Smooth muscle cell of trachea (primary cell): ENCODE results near the gene SULT1A1. TPM values are rescaled to one million over a fixed set of nuclear protein-coding genes. Genes with fewer than 3 reads are reported as not detected.

Experiments
- total RNA-seq: library from RNA; depleted of rRNA; stranded (reverse); fragments of >200 nt; gene quantifications from 2 replicates; pipeline ENCODE4 v1.2.1, GENCODE V29; 2014

The SULT1A1 gene
- total RNA-seq, result 0.58 and 3.8 TPM in 2 replicates

DNA sequence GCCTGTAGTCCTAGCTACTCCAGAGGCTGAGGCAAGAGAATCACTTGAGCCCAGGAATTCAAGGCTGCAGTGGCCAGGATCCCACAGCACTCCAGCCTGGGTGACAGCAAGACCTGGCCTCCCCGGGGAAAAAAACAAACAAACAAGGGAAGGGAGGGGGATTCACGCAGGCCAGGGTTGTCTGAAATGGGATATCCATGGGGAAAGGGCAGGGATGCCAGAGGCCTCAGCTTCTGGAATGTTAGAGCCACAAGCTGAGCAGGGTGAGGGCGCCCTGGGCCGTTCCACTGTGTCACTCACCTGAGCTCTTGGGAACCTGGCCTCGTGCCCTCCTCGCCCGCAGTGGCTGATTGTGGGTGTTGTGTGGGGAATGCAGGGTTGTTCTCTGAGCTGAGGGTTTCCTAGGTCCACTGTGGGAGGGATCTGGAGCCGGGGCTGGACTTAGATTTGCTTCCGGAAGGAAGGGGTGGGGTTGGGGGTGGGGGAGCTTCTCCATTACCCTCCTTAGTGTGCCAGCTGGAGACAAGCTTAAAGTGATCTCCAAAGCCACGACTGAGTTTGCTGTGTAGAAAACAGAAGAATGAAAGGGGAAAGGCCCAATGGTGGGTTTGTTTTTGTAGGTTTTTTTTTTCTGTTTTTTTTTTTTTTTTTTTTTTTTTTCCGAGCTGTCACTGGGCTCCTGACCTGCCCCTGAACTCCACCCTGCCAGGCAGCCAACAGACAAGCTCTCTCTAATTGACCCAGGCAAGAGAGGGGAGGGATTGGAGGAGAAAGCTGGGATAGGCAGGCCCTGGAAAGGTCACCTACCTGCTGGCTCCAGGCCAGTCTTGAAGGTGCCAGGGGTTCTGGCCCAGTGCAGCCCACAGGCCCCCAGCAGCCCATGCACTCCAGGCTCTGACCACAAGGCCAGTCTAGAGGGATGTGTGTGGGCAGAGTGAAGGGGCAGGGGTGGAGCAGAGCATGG, at the start of gene SULT1A1:
Gene SULT1A1 (minus strand): TSS at position 414 of the 964 bp plus-strand sequence. CDS start 1,189 bp downstream, outside the sequence.

DNA sequence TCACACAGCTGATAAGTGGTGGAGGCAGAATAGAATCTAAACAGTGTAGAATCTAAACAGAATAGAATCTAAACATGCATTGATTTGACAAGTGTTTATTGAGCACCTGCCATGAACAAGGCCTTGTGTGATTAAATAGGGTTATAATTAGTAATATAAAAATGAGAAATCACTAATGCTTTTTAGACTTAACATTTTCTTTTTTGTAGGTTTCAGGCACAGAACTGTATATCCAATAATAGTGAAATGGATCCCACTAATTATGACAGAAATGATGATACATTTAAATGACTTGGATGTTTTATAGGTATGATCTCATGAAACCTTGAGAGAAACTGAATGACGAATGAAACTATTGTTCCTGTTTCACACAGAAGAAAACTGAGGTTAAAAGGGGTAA, 27.9 kb upstream of the SULT1A1 start, which contains the start of gene NPIPB8:
Gene NPIPB8 (plus strand): TSS at position 301 of the 400 bp plus-strand sequence. CDS start 296 bp downstream, outside the sequence.

DNA sequence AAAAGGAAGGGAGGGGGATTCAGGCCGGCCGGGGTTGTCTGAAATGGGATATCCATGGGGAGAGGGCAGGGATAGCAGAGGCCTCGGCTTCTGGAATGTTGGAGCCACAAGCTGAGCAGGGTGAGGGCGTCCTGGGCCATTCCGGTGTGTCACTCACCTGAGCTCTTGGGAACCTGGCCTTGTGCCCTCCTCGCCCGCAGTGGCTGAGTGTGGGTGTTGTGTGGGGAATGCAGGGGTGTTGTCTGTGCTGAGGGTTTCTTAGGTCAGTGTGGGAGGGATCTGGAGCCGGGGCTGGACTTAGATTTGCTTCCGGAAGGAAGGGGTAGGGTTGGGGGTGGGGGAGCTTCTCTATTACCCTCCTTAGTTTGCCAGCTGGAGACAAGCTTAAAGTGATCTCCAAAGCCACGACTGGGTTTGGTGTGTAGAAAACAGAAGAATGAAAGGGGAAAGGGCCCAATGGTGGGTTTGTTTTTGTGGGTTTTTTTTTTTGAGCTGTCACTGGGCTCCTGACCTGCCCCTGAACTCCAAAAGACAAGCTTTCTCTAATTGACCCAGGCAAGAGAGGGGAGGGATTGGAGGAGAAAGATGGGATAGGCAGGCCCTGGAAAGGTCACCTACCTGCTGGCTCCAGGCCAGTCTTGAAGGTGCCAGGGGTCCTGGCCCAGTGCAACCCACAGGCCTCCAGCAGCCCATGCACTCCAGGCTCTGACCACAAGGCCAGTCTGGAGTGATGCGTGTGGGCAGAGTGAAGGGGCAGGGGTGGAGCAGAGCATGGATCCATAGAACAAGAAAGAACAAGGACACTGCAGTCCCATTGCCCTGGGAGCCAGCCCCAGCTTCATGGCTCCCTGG, 12.8 kb downstream of the SULT1A1 start, which contains the start of gene SULT1A2:
Gene SULT1A2 (minus strand): TSS at position 211 of the 852 bp plus-strand sequence. CDS start 1,120 bp downstream, outside the sequence.

Other genes with a start within 250 kb of the SULT1A1 start
- gene NPIPB6, start 246.5 kb downstream of the SULT1A1 start, total RNA-seq, result 1.3 and 6.1 TPM in 2 replicates
- 133 and 198 TPM in 2 replicates for gene EIF3CL, start 206.2 kb downstream of the SULT1A1 start, total RNA-seq
- not detected in 2 replicates for gene NPIPB7, start 137.7 kb downstream of the SULT1A1 start, total RNA-seq
- 17.7 and 28.6 TPM in 2 replicates for gene CLN3, start 118.0 kb downstream of the SULT1A1 start, total RNA-seq
- not detected in 2 replicates for gene APOBR, start 115.4 kb downstream of the SULT1A1 start, total RNA-seq
- gene IL27, start 103.2 kb downstream of the SULT1A1 start, total RNA-seq, result not detected in 2 replicates
- gene NUPR1, start 71.1 kb downstream of the SULT1A1 start, total RNA-seq, result 14.7 and 20.8 TPM in 2 replicates
- gene SGF29, start 56.1 kb downstream of the SULT1A1 start, total RNA-seq, result 6.0 and 11.2 TPM in 2 replicates
- 0.15 TPM in 1 of 2 replicates, not detected in the other for gene SULT1A2, start 13.0 kb downstream of the SULT1A1 start, total RNA-seq
- gene NPIPB8, start 28.0 kb upstream of the SULT1A1 start, total RNA-seq, result 0.15 TPM in 1 of 2 replicates, not detected in the other
- gene EIF3C, start 101.4 kb upstream of the SULT1A1 start, total RNA-seq, result 116 and 191 TPM in 2 replicates
- 2.0 and 3.2 TPM in 2 replicates for gene NPIPB9, start 141.7 kb upstream of the SULT1A1 start, total RNA-seq
- gene ATXN2L, start 213.0 kb upstream of the SULT1A1 start, total RNA-seq, result 48.0 and 50.9 TPM in 2 replicates
- gene TUFM, start 236.3 kb upstream of the SULT1A1 start, total RNA-seq, result 128 and 129 TPM in 2 replicates